Body of pancreas (tissue), 4 donors: ENCODE results near the gene LNX1.

ENCODE experiments used
- POLR2A ChIP-seq, 3 donors: fragments of 450-650 bp; IDR thresholded peaks; one replicate each; pipeline ENCODE4 v1.6.1; 2016; ENCODE audit warnings: antibody characterized with exemption in 3 of 3, mild to moderate bottlenecking in 2 of 3
- TF ChIP-seq, protein P1 (sequence below), 7 experiments: fragments of 450-650 bp in 4 of 7; fragments of 200-600 bp in 3 of 7; sonication (generic) in 3 of 7; IDR thresholded peaks; one replicate each; pipeline ENCODE4 v1.5.1; 2016 to 2019; ENCODE audit warnings: antibody characterized with exemption in 7 of 7

DNA sequence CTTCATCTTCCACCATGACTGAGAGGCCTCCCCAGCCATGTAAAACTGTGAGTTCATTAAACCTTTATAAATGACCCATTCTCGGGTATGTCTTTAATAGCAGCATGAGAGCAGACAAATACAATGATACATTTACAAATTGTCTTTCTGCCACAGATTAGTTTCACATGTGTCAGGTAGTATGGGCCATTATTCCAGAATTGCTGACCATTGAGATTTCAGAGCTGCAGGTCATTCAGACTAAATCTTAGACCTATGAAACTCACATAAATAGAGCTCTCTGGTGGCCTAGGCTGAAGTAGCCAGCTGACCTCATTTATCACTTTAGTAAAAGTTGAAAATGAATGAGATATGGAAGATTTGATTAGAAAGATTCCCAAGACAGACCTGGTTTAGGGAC lies 108.0 kb downstream of the LNX1 start:
- TF ChIP-seq, protein P1, sequence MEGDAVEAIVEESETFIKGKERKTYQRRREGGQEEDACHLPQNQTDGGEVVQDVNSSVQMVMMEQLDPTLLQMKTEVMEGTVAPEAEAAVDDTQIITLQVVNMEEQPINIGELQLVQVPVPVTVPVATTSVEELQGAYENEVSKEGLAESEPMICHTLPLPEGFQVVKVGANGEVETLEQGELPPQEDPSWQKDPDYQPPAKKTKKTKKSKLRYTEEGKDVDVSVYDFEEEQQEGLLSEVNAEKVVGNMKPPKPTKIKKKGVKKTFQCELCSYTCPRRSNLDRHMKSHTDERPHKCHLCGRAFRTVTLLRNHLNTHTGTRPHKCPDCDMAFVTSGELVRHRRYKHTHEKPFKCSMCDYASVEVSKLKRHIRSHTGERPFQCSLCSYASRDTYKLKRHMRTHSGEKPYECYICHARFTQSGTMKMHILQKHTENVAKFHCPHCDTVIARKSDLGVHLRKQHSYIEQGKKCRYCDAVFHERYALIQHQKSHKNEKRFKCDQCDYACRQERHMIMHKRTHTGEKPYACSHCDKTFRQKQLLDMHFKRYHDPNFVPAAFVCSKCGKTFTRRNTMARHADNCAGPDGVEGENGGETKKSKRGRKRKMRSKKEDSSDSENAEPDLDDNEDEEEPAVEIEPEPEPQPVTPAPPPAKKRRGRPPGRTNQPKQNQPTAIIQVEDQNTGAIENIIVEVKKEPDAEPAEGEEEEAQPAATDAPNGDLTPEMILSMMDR (IDR thresholded peaks at IDR 0.05), result no peak
- TF ChIP-seq POLR2A (IDR thresholded peaks at IDR 0.05), result no peak
